Adrenal gland (tissue), 12 donors: ENCODE measurements around the gene LUC7L3. TPM values are rescaled to one million over a fixed set of nuclear protein-coding genes. Genes with fewer than 3 reads are reported as not detected.

Experiments used
- DNase-seq, 7 donors: peaks; one replicate each; pipeline ENCODE4 v3.0.0-alpha.2; 2019 to 2020
- H3K27ac ChIP-seq, 5 donors: fragments of 200-600 bp; sonication (generic) in 4 of 5; 1 replicate in 3 of 5; 2 replicates in 2 of 5; pipeline versions ENCODE4 v1.5.1 to v1.8.0; 2016 to 2020; ENCODE audit warnings: mild to moderate bottlenecking in 1 of 5
- H3K27me3 ChIP-seq: fragments of 200-600 bp; 2 replicates; pipeline ENCODE4 v1.8.0; 2021
- H3K36me3 ChIP-seq, 2 donors: fragments of 200-600 bp; replicated peaks in 1 of 2; 1 replicate in 1 of 2; 2 replicates in 1 of 2; pipeline versions ENCODE4 v1.5.1 to v1.8.0; 2018 to 2022
- H3K4me1 ChIP-seq, 2 donors: fragments of 200-600 bp; replicated peaks in 1 of 2; 1 replicate in 1 of 2; 2 replicates in 1 of 2; pipeline versions ENCODE4 v1.5.1 to v1.8.0; 2018 to 2021
- H3K4me3 ChIP-seq, 4 donors: fragments of 200-600 bp; sonication (generic) in 3 of 4; one replicate each; pipeline ENCODE4 v1.5.1; 2016 to 2018
- H3K9me3 ChIP-seq, 3 donors: fragments of 200-600 bp; sonication (generic) in 1 of 3; replicated peaks in 1 of 3; 1 replicate in 2 of 3; 2 replicates in 1 of 3; pipeline versions ENCODE4 v1.5.1 to v1.8.0; 2016 to 2021
- POLR2A ChIP-seq, 2 donors: fragments of 450-650 bp; IDR thresholded peaks; one replicate each; pipeline ENCODE4 v1.6.1; 2017; ENCODE audit warnings: antibody characterized with exemption in 2 of 2, mild to moderate bottlenecking in 2 of 2, moderate library complexity in 1 of 2
- WGBS, 4 donors: extraction: QIAGEN DNeasy Blood & Tissue Kit in 2 of 4; methylation state at CpG; one replicate each; pipeline versions ENCODE4 v1.1.5 to v1.1.7; 2013 to 2017; 5-methylcytosine and 5-hydroxymethylcytosine counted together
- intact Hi-C, 2 donors: fragments of 100-400 bp; cut with DNase I; formaldehyde crosslinking; loops; one replicate each; pipeline versions ENCODE4 v1.14.1 to v1.15.0; 2022 to 2023
- polyA plus RNA-seq, 3 donors: library from polyadenylated mRNA; stranded (reverse); fragments of 200-250 nt in 2 of 3; fragments of 350-450 nt in 1 of 3; fragmentation: Illumina TruSeq in 1 of 3; extraction: RNeasy Lipid Tissue Mini Kit (QIAGEN cat#74804) in 1 of 3; gene quantifications; one replicate each; pipeline ENCODE4 v1.2.3, GENCODE V29; 2013 to 2014
- total RNA-seq, 9 donors: library from RNA; depleted of rRNA in 4 of 9; stranded (reverse); fragments of >200 nt in 4 of 9; fragments of 120-200 nt in 1 of 9; fragmentation: NEBNext Ultra II Directional in 1 of 9; extraction: Animal tissue kit (Norgen Biotek cat#: 25700) in 1 of 9; gene quantifications; one replicate each; pipeline versions ENCODE4 v1.1.0 to v1.2.4, GENCODE V29; 2013 to 2023
- TF ChIP-seq, protein P1 (sequence below), 6 experiments: fragments of 450-650 bp in 4 of 6; fragments of 200-600 bp in 2 of 6; sonication (generic) in 1 of 6; IDR thresholded peaks; 1 replicate in 5 of 6; 2 replicates in 1 of 6; pipeline versions ENCODE4 v1.5.1 to v1.8.0; 2016 to 2021; ENCODE audit warnings: antibody characterized with exemption in 6 of 6, mild to moderate bottlenecking in 2 of 6, moderate library complexity in 1 of 6
- donor health status: healthy with polysubstance abuse.
- donor health status: Bipolar disorder and iron deficiency.
- donor health status: DM: yes; HTN: yes; CAD: no.
- donor health status: DM: no; HTN: no; CAD: no.
- donor health status: DM: no; HTN: no; CAD: no.
- donor health status: DM: yes; HTN: yes; CAD: no.

The LUC7L3 gene
- total and polyA plus RNA-seq, 12 donors = 16.1 to 248 (median 89.2) TPM

DNA sequence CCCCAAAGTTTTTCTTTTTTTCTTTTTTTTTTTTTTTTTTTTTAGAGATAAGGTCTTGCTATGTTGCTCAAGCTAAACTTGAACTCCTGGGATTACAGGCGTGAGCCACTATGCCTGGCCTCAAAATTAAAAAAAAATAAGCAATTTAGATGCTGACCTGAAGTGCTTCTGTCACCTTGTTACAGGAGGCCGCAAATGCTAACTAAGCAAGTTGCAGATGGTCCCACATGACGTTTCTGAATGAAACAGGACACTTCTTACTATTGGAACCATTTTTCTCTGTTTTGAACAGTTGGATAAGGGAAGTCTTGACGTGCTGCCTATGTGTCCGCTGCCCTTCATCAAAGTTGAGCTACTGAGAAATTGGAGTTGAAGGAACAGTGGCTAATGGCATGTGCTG is 39.1 kb downstream of the LUC7L3 start:
- no peak overlapping the region for H3K27ac ChIP-seq
- peaks cover 0 to 11% of the 10 kb centered on the region in 2 donors for H3K36me3 ChIP-seq
- intact Hi-C loops = no loop called here
- H3K4me1 ChIP-seq = peaks cover 0 to 12% of the 10 kb centered on the region in 2 donors
- no peak overlapping the region for H3K4me3 ChIP-seq
- TF ChIP-seq, protein P1, sequence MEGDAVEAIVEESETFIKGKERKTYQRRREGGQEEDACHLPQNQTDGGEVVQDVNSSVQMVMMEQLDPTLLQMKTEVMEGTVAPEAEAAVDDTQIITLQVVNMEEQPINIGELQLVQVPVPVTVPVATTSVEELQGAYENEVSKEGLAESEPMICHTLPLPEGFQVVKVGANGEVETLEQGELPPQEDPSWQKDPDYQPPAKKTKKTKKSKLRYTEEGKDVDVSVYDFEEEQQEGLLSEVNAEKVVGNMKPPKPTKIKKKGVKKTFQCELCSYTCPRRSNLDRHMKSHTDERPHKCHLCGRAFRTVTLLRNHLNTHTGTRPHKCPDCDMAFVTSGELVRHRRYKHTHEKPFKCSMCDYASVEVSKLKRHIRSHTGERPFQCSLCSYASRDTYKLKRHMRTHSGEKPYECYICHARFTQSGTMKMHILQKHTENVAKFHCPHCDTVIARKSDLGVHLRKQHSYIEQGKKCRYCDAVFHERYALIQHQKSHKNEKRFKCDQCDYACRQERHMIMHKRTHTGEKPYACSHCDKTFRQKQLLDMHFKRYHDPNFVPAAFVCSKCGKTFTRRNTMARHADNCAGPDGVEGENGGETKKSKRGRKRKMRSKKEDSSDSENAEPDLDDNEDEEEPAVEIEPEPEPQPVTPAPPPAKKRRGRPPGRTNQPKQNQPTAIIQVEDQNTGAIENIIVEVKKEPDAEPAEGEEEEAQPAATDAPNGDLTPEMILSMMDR (IDR thresholded peaks at IDR 0.05) = no peak
- TF ChIP-seq POLR2A (IDR thresholded peaks at IDR 0.05) = no peak
- DNase-seq = no peak
- no peaks in the 10 kb centered on the region for H3K27me3 ChIP-seq
- no peaks in the 10 kb centered on the region for H3K9me3 ChIP-seq
- WGBS, 4 donors = 51 to 66% (median 59%) methylated on average over 5 of the region's 5 CpGs

DNA sequence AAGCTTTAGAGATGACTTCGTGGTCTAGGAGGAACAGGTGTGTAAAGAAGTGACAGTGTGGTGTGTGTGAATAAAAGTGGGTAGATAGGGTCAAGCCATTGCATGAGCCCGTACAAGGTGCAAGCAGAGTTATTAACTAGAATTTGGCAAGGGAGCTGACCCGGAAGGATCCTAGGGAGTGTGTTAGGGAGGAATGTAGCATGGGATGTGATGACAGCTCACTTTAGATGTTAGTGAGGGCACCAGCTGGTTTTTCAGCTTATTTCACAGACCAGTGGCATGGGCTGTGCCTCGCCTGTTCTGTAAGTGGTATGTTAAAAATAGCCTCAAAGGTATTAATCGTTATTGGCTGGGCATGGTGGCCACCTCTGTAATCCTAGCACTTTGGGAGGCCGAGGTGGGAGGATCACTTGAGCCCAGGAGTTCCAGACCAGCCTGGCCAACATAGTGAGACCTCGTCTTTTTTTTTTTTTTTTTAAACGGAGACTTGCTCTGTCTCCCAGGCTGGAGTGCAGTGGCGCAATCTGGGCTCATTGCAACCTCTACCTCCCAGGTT is 39.7 kb downstream of the LUC7L3 start:
- TF ChIP-seq, protein P1 (IDR thresholded peaks at IDR 0.05) = no peak
- TF ChIP-seq POLR2A (IDR thresholded peaks at IDR 0.05) = no peak
- intact Hi-C loops = no loop called here
- no peak overlapping the region for H3K27ac ChIP-seq

DNA sequence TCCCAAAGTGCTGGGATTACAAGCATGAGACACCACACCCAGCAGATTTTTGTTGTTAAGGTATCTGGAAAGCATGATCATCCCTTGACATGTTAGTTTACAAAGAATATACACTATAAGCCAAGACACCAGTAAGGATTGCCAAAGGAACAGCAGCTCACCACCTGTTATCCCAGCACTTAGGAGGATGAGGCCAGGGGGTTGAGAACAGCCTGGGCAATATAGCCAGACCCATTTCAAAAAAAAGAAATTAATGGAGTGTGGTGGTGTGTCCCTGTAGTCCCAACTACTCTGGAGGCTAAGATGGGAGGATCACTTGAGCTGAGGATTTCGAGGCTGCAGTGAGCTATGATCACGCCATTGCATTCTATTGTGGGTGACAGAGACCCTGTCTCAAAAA is 42.8 kb downstream of the LUC7L3 start:
- peaks cover 0 to 16% of the 10 kb centered on the region in 2 donors for H3K4me1 ChIP-seq
- intact Hi-C loops = no loop called here
- no peak for TF ChIP-seq POLR2A (IDR thresholded peaks at IDR 0.05)
- TF ChIP-seq, protein P1 (IDR thresholded peaks at IDR 0.05) = no peak
- H3K4me3 ChIP-seq = no peak overlapping the region
- no peaks in the 10 kb centered on the region for H3K9me3 ChIP-seq
- H3K27ac ChIP-seq = no peak overlapping the region
- WGBS, 4 donors = 88 to 95% (median 90%) methylated on average over 2 of the region's 2 CpGs
- no peaks in the 10 kb centered on the region for H3K27me3 ChIP-seq
- DNase-seq = peak in 1 of 7 donors; percentile 41
- no peaks in the 10 kb centered on the region for H3K36me3 ChIP-seq

More for the DNA sequence above, 39.7 kb downstream of the LUC7L3 start:
- no peak for DNase-seq
- Histone ChIP-seq H3K36me3 (peaks cover 0 to 6% of the 10 kb centered on the region in 2 donors), H3K4me3 (no peak overlapping the region), H3K27me3 (no peaks in the 10 kb centered on the region), H3K9me3 (no peaks in the 10 kb centered on the region), H3K4me1 (peaks cover 0 to 17% of the 10 kb centered on the region in 2 donors)
- WGBS, 4 donors = 65 to 76% (median 73%) methylated on average over 9 of the region's 9 CpGs

DNA sequence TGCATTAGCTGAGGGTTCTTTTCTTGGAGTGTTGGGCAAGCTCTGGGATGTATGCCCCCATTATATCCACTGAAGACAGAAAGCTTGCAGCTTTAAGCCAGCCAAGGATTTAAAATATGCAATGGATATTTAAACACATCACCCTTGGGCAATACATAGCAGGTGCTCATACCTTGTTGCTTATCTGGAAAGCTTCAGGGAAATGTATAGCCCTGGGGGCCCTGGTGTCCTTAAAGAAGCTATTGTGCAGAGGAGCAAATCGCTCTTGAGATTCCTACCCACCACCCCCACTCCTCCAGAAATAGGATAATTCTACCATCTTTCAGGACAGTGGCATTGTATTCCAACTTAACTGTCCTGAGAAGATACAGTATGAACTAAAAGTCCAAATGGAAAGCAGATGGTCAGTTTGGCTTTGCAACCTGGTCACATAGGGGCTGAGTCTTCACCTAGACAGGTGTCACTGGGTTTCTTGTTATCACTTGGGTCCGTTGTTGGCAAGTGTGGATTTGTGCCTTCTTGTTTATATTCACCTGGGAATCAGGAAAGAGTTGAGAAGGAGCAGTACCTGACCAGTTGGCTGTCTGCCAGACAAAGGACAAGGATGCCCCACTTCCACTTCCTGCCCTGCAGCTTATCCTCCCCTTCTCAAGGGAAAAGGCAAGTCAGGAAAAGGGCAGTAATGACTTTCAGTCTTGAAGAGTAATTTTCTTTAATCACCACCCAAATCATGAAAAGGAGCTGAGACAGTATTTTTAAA is 44.5 kb downstream of the LUC7L3 start:
- Histone ChIP-seq H3K4me1 (peaks cover 0 to 13% of the 10 kb centered on the region in 2 donors), H3K27me3 (no peaks in the 10 kb centered on the region), H3K36me3 (no peaks in the 10 kb centered on the region), H3K4me3 (no peak overlapping the region), H3K27ac (no peak overlapping the region), H3K9me3 (no peaks in the 10 kb centered on the region)
- intact Hi-C loops = no loop called here
- TF ChIP-seq, protein P1 (IDR thresholded peaks at IDR 0.05) = no peak
- no peak for TF ChIP-seq POLR2A (IDR thresholded peaks at IDR 0.05)
- DNase-seq = peak in 2 of 7 donors; percentile 26 to 53
- WGBS, 4 donors = 79 to 87% (median 84%) methylated on average over 2 of the region's 2 CpGs
